HEK293T (cell line): ENCODE data around the gene MGST3.

Experiments
- CTBP1 ChIP-seq: fragments of 450-650 bp; IDR thresholded peaks from 2 replicates; pipeline ENCODE4 v1.6.1; 2016; ENCODE audit warnings: borderline replicate concordance
- ELF4 ChIP-seq: fragments of 450-650 bp; IDR thresholded peaks from 2 replicates; pipeline ENCODE4 v1.6.1; 2017; ENCODE audit warnings: antibody characterized with exemption

GRCh38 chr1:165695031-165695430, 64.0 kb downstream of the MGST3 start:
- no peak for TF ChIP-seq CTBP1
- no peak for TF ChIP-seq ELF4
